GM21737 (cell line): ENCODE data around the gene BHLHA9.
"Not testable (repeated sequence)": the region's sequence is repeated elsewhere in the genome, so short reads cannot be mapped to it uniquely, and the experiment has no call there.

Experiments used
- ATAC-seq: cut with Tn5 transposase; IDR thresholded peaks from one replicate; pipeline ENCODE4 v1.9.1; 2021; ENCODE audit warnings: mild to moderate bottlenecking, moderate library complexity; ENCODE audit not compliant: unreplicated experiment

Gene BHLHA9

GRCh38 chr17:1299552-1300370, 29.5 kb downstream of the BHLHA9 start:
- ATAC-seq, result no peak

- no peak for ATAC-seq
These were observed 30.2 kb downstream of the BHLHA9 start for GRCh38 chr17:1300371-1300905.

GRCh38 chr17:1301546-1301945, 31.3 kb downstream of the BHLHA9 start:
- ATAC-seq, result no peak

GRCh38 chr17:1302761-1303160, 32.5 kb downstream of the BHLHA9 start:
- ATAC-seq, result no peak

- ATAC-seq, result no peak
These were observed 34.3 kb downstream of the BHLHA9 start for GRCh38 chr17:1304522-1304921.

- ATAC-seq, result no peak
These were observed 34.8 kb downstream of the BHLHA9 start for GRCh38 chr17:1304962-1305563.

- ATAC-seq, result not testable (repeated sequence)
These were observed 37.6 kb downstream of the BHLHA9 start for GRCh38 chr17:1307829-1308228.

GRCh38 chr17:1312261-1312870, 42.1 kb downstream of the BHLHA9 start:
- ATAC-seq, result no peak

GRCh38 chr17:1313270-1314005, 43.2 kb downstream of the BHLHA9 start:
- no peak for ATAC-seq

GRCh38 chr17:1315409-1315808, 45.2 kb downstream of the BHLHA9 start:
- ATAC-seq, result no peak

GRCh38 chr17:1315891-1316403, 45.7 kb downstream of the BHLHA9 start:
- no peak for ATAC-seq
